ENCODE measurements around the gene PARD3. TPM values are rescaled to one million over a fixed set of nuclear protein-coding genes. Genes with fewer than 3 reads are reported as not detected.

PARD3 gene
- total and polyA plus RNA-seq, 12 donors: 17.0 to 93.8 (median 47.3) TPM

- TF ChIP-seq CTCF (IDR thresholded peaks at IDR 0.05): no peak
- TF ChIP-seq POLR2A (IDR thresholded peaks at IDR 0.05): no peak
- Histone ChIP-seq H3K27ac (no peak overlapping the region), H3K36me3 (replicated peaks in 1 of 2) (no peaks in the 10 kb centered on the region), H3K27me3 (no peaks in the 10 kb centered on the region), H3K4me1 (replicated peaks in 1 of 2) (peaks cover 0 to 3% of the 10 kb centered on the region in 2 donors), H3K9me3 (replicated peaks in 1 of 3) (no peaks in the 10 kb centered on the region), H3K4me3 (no peak overlapping the region)
- intact Hi-C loops (cut with DNase I): no loop called here
- DNase-seq: no peak
- WGBS, 4 donors: 75 to 95% (median 82%) methylated on average over 2 of the region's 2 CpGs
Observed at GRCh38 chr10:34505338-34505737, 309.8 kb downstream of the PARD3 start.

DNA sequence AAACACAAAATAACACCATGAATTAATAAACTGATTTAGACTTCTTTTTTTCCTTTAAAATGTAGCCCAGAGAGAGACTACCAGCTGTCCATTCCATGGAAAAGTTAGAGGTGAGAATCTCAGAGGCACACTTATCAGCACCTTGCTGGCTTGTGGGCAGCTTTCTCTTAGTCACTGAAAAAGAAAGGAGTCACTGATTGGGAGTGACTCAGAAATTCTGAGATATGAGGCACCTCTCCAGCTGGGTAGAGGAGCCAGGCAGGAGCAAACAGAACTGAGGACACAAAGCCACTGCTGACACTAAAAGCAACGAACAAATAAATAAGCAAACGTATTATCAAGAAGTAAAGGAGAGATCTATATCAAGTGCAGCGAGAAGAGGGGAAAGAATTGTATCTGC is 310.6 kb downstream of the PARD3 start:
- Histone ChIP-seq H3K27me3 (no peaks in the 10 kb centered on the region), H3K9me3 (replicated peaks in 1 of 3) (no peaks in the 10 kb centered on the region), H3K27ac (no peak overlapping the region), H3K4me1 (replicated peaks in 1 of 2) (peaks cover 0 to 3% of the 10 kb centered on the region in 2 donors), H3K4me3 (no peak overlapping the region), H3K36me3 (replicated peaks in 1 of 2) (no peaks in the 10 kb centered on the region)
- intact Hi-C loops (cut with DNase I): no loop called here
- no peak for TF ChIP-seq POLR2A (IDR thresholded peaks at IDR 0.05)
- no peak for TF ChIP-seq CTCF (IDR thresholded peaks at IDR 0.05)
- DNase-seq: peak in 5 of 7 donors; percentile 50 to 69 (median 60)
- 58 to 77% (median 66%) methylated on average over 3 of the region's 3 CpGs for WGBS, 4 donors

- intact Hi-C loops (cut with DNase I): no loop called here
- TF ChIP-seq CTCF (IDR thresholded peaks at IDR 0.05): no peak
- no peak for TF ChIP-seq POLR2A (IDR thresholded peaks at IDR 0.05)
- 89 to 98% (median 93%) methylated on average over 2 of the region's 2 CpGs for WGBS, 4 donors
Observed at GRCh38 chr10:34503704-34504103, 311.4 kb downstream of the PARD3 start.

DNA sequence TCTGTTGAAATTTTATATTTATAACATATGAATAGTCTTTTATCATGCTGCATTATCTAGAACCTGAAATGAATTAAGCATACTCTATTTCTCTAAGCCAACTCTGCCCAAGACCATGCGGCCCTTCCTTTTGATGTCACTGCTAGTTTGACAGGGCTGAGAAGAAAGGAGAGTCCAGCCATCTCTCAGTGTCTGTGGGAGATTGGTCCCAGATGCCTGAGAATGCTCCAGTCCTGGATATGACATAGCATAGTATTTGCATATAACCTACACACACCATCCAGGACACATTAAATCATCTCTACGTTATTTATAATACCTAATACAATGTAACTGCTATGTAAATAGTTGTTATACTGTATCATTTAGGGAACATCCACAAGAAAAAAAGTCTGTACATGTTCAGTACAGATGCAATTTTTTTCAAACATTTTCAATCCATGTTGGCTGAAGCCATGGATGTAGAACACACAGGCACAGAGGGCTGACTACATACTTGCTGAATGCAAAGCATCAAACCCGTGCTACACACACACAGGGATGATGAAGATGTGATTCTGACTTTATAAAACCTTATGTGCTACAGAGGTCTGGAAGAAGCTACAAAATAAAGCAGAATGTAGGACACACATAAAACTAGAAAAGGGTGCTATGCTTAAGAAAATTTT is 315.4 kb downstream of the PARD3 start:
- TF ChIP-seq POLR2A (IDR thresholded peaks at IDR 0.05) (no peak), CTCF (IDR thresholded peaks at IDR 0.05) (no peak)
- H3K9me3 ChIP-seq (replicated peaks in 1 of 3): no peaks in the 10 kb centered on the region
- no peak overlapping the region for H3K27ac ChIP-seq
- no peak for DNase-seq
- no peaks in the 10 kb centered on the region for H3K27me3 ChIP-seq
- intact Hi-C loops (cut with DNase I): no loop called here
- H3K4me1 ChIP-seq (replicated peaks in 1 of 2): peaks cover 0 to under 1% of the 10 kb centered on the region in 2 donors
- H3K4me3 ChIP-seq: no peak overlapping the region
- no peaks in the 10 kb centered on the region for H3K36me3 ChIP-seq (replicated peaks in 1 of 2)
- WGBS, 4 donors: 90 to 97% (median 93%) methylated on average over 3 of the region's 3 CpGs

More at GRCh38 chr10:34503704-34504103, 311.4 kb downstream of the PARD3 start:
- Histone ChIP-seq H3K9me3 (replicated peaks in 1 of 3) (no peaks in the 10 kb centered on the region), H3K4me1 (replicated peaks in 1 of 2) (peaks cover 0 to 3% of the 10 kb centered on the region in 2 donors), H3K36me3 (replicated peaks in 1 of 2) (no peaks in the 10 kb centered on the region), H3K4me3 (no peak overlapping the region), H3K27ac (no peak overlapping the region), H3K27me3 (no peaks in the 10 kb centered on the region)
- DNase-seq: no peak
